GM12874 (cell line): Measurements from ENCODE around the gene RAB38.

Source experiments
- CTCF ChIP-seq: IDR thresholded peaks from 2 replicates; pipeline ENCODE4 v1.5.1; 2011; ENCODE audit warnings: low read depth, mild to moderate bottlenecking, control low read depth, low read length, moderate library complexity; ENCODE audit not compliant: insufficient read depth

Gene RAB38

GRCh38 chr11:88087337-88087736, 87.9 kb downstream of the RAB38 start:
- TF ChIP-seq CTCF: no peak

GRCh38 chr11:88086297-88086696, 88.9 kb downstream of the RAB38 start:
- TF ChIP-seq CTCF: no peak

- no peak for TF ChIP-seq CTCF
These were observed 104.8 kb downstream of the RAB38 start for GRCh38 chr11:88070437-88070836.

GRCh38 chr11:88068848-88069554, 106.2 kb downstream of the RAB38 start:
- TF ChIP-seq CTCF: no peak

GRCh38 chr11:88066090-88066489, 109.2 kb downstream of the RAB38 start:
- TF ChIP-seq CTCF: no peak

- TF ChIP-seq CTCF: no peak
These were observed 111.0 kb downstream of the RAB38 start for GRCh38 chr11:88064097-88064705.
